ENCODE measurements around the gene CALM3. TPM values are rescaled to one million over a fixed set of nuclear protein-coding genes. Genes with fewer than 3 reads are reported as not detected.
"Not testable (repeated sequence)": the region's sequence is repeated elsewhere in the genome, so short reads cannot be mapped to it uniquely, and the experiment has no call there.

CALM3 gene
- total RNA-seq (2014; rRNA removed; shearing (Covaris generic)): 229 and 271 TPM in 2 replicates
- polyA plus RNA-seq (2016; fragmentation: Nextera tagmentation; extraction: Ambion mirVana): 217 and 225 TPM in 2 replicates

GRCh38 chr19:46601318-46602224 lies at the start of gene CALM3:
Gene CALM3 (plus strand): TSS chr19:46601330. CDS start chr19:46601435, 105 bp downstream.
- Histone ChIP-seq H3K4me1 (ENCODE audit: insufficient read depth) (peaks cover 21% of the 10 kb centered on the region), H2AFZ (peak within 1 kb of the TSS; percentile 89), H4K20me1 (ENCODE audit: insufficient read depth) (no peaks in the 10 kb centered on the region; the same call in 1 of the 2 replicates), H3F3A (ENCODE audit: insufficient read depth) (0 out of 2 replicates have a peak, but pooled peaks cover 3% of the 10 kb centered on the region), H3K4me2 (ENCODE audit: unreplicated experiment) (peak within 1 kb of the TSS; percentile 84), H3K4me3 (peak within 1 kb of the TSS; percentile 100), H3K36me3 (ENCODE audit: low read depth) (peaks cover 9% of the 10 kb centered on the region; the same call in 1 of the 2 replicates), H3K9me2 (ENCODE audit: insufficient read depth) (no peaks in the 10 kb centered on the region), H3K27me3 (replicated peaks; ENCODE audit: insufficient read depth) (no peaks in the 10 kb centered on the region), H3K9ac (peak within 1 kb of the TSS; percentile 90), H3K79me2 (ENCODE audit: insufficient read depth) (peaks cover 54% of the 10 kb centered on the region), H3K9me3 (ENCODE audit: low read depth) (no peaks in the 10 kb centered on the region), H3K27ac (peak within 1 kb of the TSS; percentile 92)
- WGBS, 2 experiments (ENCODE audit: low coverage in 1 of 2, low lambda C conversion rate in 2 of 2, missing lambda C conversion rate in 2 of 2): 1% methylated on average over 28 to 51 of the region's 51 CpGs
- TF ChIP-seq EZH2 (IDR thresholded peaks at IDR 0.05; ENCODE audit: insufficient read depth, poor library complexity, severe bottlenecking) (no peak), EZH2phosphoT487 (IDR thresholded peaks at IDR 0.05; ENCODE audit: insufficient read depth, low read depth) (no peak)
- DNase-seq: no peak
- in situ Hi-C loops (cut with MboI): no loop called here

GRCh38 chr19:46552891-46553290 lies 48.2 kb upstream of the CALM3 start:
- H3K4me2 ChIP-seq (ENCODE audit: unreplicated experiment): no peak overlapping the region
- no peak overlapping the region for H3K4me3 ChIP-seq
- no peak for DNase-seq
- no peaks in the 10 kb centered on the region for H4K20me1 ChIP-seq (ENCODE audit: insufficient read depth)
- WGBS, 2 experiments (ENCODE audit: low coverage in 1 of 2, low lambda C conversion rate in 2 of 2, missing lambda C conversion rate in 2 of 2): 41 to 62% methylated on average over 1 of the region's 1 CpG
- no peak for TF ChIP-seq EZH2 (IDR thresholded peaks at IDR 0.05; ENCODE audit: insufficient read depth, poor library complexity, severe bottlenecking)
- H3K4me1 ChIP-seq (ENCODE audit: insufficient read depth): no peaks in the 10 kb centered on the region
- H3K27ac ChIP-seq: no peak overlapping the region
- no peaks in the 10 kb centered on the region for H3K79me2 ChIP-seq (ENCODE audit: insufficient read depth)
- no peak overlapping the region for H2AFZ ChIP-seq
- H3K9me3 ChIP-seq (ENCODE audit: low read depth): no peaks in the 10 kb centered on the region
- no peaks in the 10 kb centered on the region for H3K36me3 ChIP-seq (ENCODE audit: low read depth)
- no peaks in the 10 kb centered on the region for H3K9me2 ChIP-seq (ENCODE audit: insufficient read depth)
- in situ Hi-C loops (cut with MboI): no loop called here
- no peak overlapping the region for H3K9ac ChIP-seq
- H3K27me3 ChIP-seq (replicated peaks; ENCODE audit: insufficient read depth): no peaks in the 10 kb centered on the region
- no peaks in the 10 kb centered on the region for H3F3A ChIP-seq (ENCODE audit: insufficient read depth)

- no peak overlapping the region for H3K4me2 ChIP-seq (ENCODE audit: unreplicated experiment)
- DNase-seq: no peak
- no peaks in the 10 kb centered on the region for H3F3A ChIP-seq (ENCODE audit: insufficient read depth)
- H2AFZ ChIP-seq: no peak overlapping the region
- in situ Hi-C loops (cut with MboI): no loop called here
- no peak for TF ChIP-seq EZH2phosphoT487 (IDR thresholded peaks at IDR 0.05; ENCODE audit: insufficient read depth, low read depth)
- no peaks in the 10 kb centered on the region for H3K36me3 ChIP-seq (ENCODE audit: low read depth)
- H3K4me1 ChIP-seq (ENCODE audit: insufficient read depth): no peaks in the 10 kb centered on the region
- H3K79me2 ChIP-seq (ENCODE audit: insufficient read depth): no peaks in the 10 kb centered on the region
- no peaks in the 10 kb centered on the region for H4K20me1 ChIP-seq (ENCODE audit: insufficient read depth)
- H3K9me2 ChIP-seq (ENCODE audit: insufficient read depth): no peaks in the 10 kb centered on the region
- H3K9me3 ChIP-seq (ENCODE audit: low read depth): no peaks in the 10 kb centered on the region
- no peaks in the 10 kb centered on the region for H3K27me3 ChIP-seq (replicated peaks; ENCODE audit: insufficient read depth)
- H3K4me3 ChIP-seq: no peak overlapping the region
- no peak overlapping the region for H3K27ac ChIP-seq
- no peak overlapping the region for H3K9ac ChIP-seq
- WGBS, 2 experiments (ENCODE audit: low coverage in 1 of 2, low lambda C conversion rate in 2 of 2, missing lambda C conversion rate in 2 of 2): 85 to 90% methylated on average over 1 of the region's 1 CpG
Observed at GRCh38 chr19:46554161-46554560, 47.0 kb upstream of the CALM3 start.

- Histone ChIP-seq H3K36me3 (ENCODE audit: low read depth) (no peaks in the 10 kb centered on the region), H3K4me2 (ENCODE audit: unreplicated experiment) (no peak overlapping the region)
- 40 to 46% methylated on average over 2 of the region's 2 CpGs for WGBS, 2 experiments (ENCODE audit: low coverage in 1 of 2, low lambda C conversion rate in 2 of 2, missing lambda C conversion rate in 2 of 2)
Observed at GRCh38 chr19:46555628-46556280, 45.4 kb upstream of the CALM3 start.

GRCh38 chr19:46556471-46556870 lies 44.7 kb upstream of the CALM3 start:
- H4K20me1 ChIP-seq (ENCODE audit: insufficient read depth); H2AFZ ChIP-seq; DNase-seq; H3K4me1 ChIP-seq (ENCODE audit: insufficient read depth); H3K9ac ChIP-seq; H3K27ac ChIP-seq; H3K9me2 ChIP-seq (ENCODE audit: insufficient read depth); H3K9me3 ChIP-seq (ENCODE audit: low read depth); H3F3A ChIP-seq (ENCODE audit: insufficient read depth); H3K4me3 ChIP-seq; in situ Hi-C loops (cut with MboI); H3K79me2 ChIP-seq (ENCODE audit: insufficient read depth); H3K27me3 ChIP-seq (replicated peaks; ENCODE audit: insufficient read depth); H3K36me3 ChIP-seq (ENCODE audit: low read depth); H3K4me2 ChIP-seq (ENCODE audit: unreplicated experiment): not testable (repeated sequence)
- 70 to 77% methylated on average over 4 to 5 of the region's 5 CpGs for WGBS, 2 experiments (ENCODE audit: low coverage in 1 of 2, low lambda C conversion rate in 2 of 2, missing lambda C conversion rate in 2 of 2)

More at GRCh38 chr19:46555628-46556280, 45.4 kb upstream of the CALM3 start:
- Histone ChIP-seq H3K79me2 (ENCODE audit: insufficient read depth) (no peaks in the 10 kb centered on the region), H3K4me1 (ENCODE audit: insufficient read depth) (no peaks in the 10 kb centered on the region), H3K9me3 (ENCODE audit: low read depth) (no peaks in the 10 kb centered on the region), H3K9me2 (ENCODE audit: insufficient read depth) (no peaks in the 10 kb centered on the region), H3K27me3 (replicated peaks; ENCODE audit: insufficient read depth) (no peaks in the 10 kb centered on the region), H3K27ac (no peak overlapping the region), H3K9ac (no peak overlapping the region), H3F3A (ENCODE audit: insufficient read depth) (no peaks in the 10 kb centered on the region), H3K4me3 (no peak overlapping the region), H2AFZ (no peak overlapping the region), H4K20me1 (ENCODE audit: insufficient read depth) (no peaks in the 10 kb centered on the region)
- no peak for TF ChIP-seq EZH2 (IDR thresholded peaks at IDR 0.05; ENCODE audit: insufficient read depth, poor library complexity, severe bottlenecking)
- no peak for TF ChIP-seq EZH2phosphoT487 (IDR thresholded peaks at IDR 0.05; ENCODE audit: insufficient read depth, low read depth)
- DNase-seq: no peak
- in situ Hi-C loops (cut with MboI): no loop called here
